T-helper 1 cell treated with Interleukin-12 subunit alpha and Interleukin-12 subunit beta and Interleukin-4 antibody, amounts not matched to agents 30 μg/mL and 1 μg/mL, for 36 hours (primary cell): ENCODE results near the gene CAV3.

ENCODE experiments used
- H3K27ac Mint-ChIP-seq: one replicate; pipeline ENCODE4 v1.8.0; 2021; ENCODE audit warnings: mild to moderate bottlenecking, mixed read lengths
- H3K27me3 Mint-ChIP-seq: one replicate; pipeline ENCODE4 v1.8.0; 2021; ENCODE audit warnings: low read depth, mixed read lengths
- H3K36me3 Mint-ChIP-seq: one replicate; pipeline ENCODE4 v1.8.0; 2021; ENCODE audit warnings: low read depth, mixed read lengths
- H3K4me1 Mint-ChIP-seq: one replicate; pipeline ENCODE4 v1.8.0; 2021; ENCODE audit warnings: low read depth, mixed read lengths
- H3K4me3 Mint-ChIP-seq: one replicate; pipeline ENCODE4 v1.8.0; 2021; ENCODE audit warnings: mild to moderate bottlenecking, moderate library complexity, mixed read lengths
- H3K9me3 Mint-ChIP-seq: one replicate; pipeline ENCODE4 v1.8.0; 2021; ENCODE audit warnings: mixed read lengths

The CAV3 gene

GRCh38 chr3:8743911-8744310 lies 10.3 kb downstream of the CAV3 start:
- H3K9me3 Mint-ChIP-seq = no peaks in the 10 kb centered on the region
- no peaks in the 10 kb centered on the region for H3K4me1 Mint-ChIP-seq
- H3K36me3 Mint-ChIP-seq = no peaks in the 10 kb centered on the region
- H3K4me3 Mint-ChIP-seq = no peak overlapping the region
- no peaks in the 10 kb centered on the region for H3K27me3 Mint-ChIP-seq
- no peak overlapping the region for H3K27ac Mint-ChIP-seq

- H3K27me3 Mint-ChIP-seq = no peaks in the 10 kb centered on the region
- no peak overlapping the region for H3K4me3 Mint-ChIP-seq
- H3K27ac Mint-ChIP-seq = no peak overlapping the region
- no peaks in the 10 kb centered on the region for H3K4me1 Mint-ChIP-seq
- H3K36me3 Mint-ChIP-seq = no peaks in the 10 kb centered on the region
- H3K9me3 Mint-ChIP-seq = no peaks in the 10 kb centered on the region
Observed at GRCh38 chr3:8745619-8746370, 12.2 kb downstream of the CAV3 start.

GRCh38 chr3:8746780-8747345 lies 13.3 kb downstream of the CAV3 start:
- no peaks in the 10 kb centered on the region for H3K4me1 Mint-ChIP-seq
- H3K27me3 Mint-ChIP-seq = no peaks in the 10 kb centered on the region
- no peaks in the 10 kb centered on the region for H3K9me3 Mint-ChIP-seq
- H3K4me3 Mint-ChIP-seq = no peak overlapping the region
- no peaks in the 10 kb centered on the region for H3K36me3 Mint-ChIP-seq
- no peak overlapping the region for H3K27ac Mint-ChIP-seq

- Mint-ChIP-seq H3K4me1 (no peaks in the 10 kb centered on the region), H3K27ac (no peak overlapping the region), H3K27me3 (no peaks in the 10 kb centered on the region), H3K4me3 (no peak overlapping the region), H3K36me3 (no peaks in the 10 kb centered on the region), H3K9me3 (no peaks in the 10 kb centered on the region)
Observed at GRCh38 chr3:8749316-8749715, 15.7 kb downstream of the CAV3 start.

GRCh38 chr3:8752832-8753231 lies 19.2 kb downstream of the CAV3 start:
- no peaks in the 10 kb centered on the region for H3K9me3 Mint-ChIP-seq
- no peaks in the 10 kb centered on the region for H3K4me1 Mint-ChIP-seq

GRCh38 chr3:8755097-8755496 lies 21.5 kb downstream of the CAV3 start:
- no peaks in the 10 kb centered on the region for H3K36me3 Mint-ChIP-seq
- H3K27me3 Mint-ChIP-seq = no peaks in the 10 kb centered on the region
- H3K4me3 Mint-ChIP-seq = no peak overlapping the region
- no peaks in the 10 kb centered on the region for H3K4me1 Mint-ChIP-seq
- H3K9me3 Mint-ChIP-seq = no peaks in the 10 kb centered on the region
- H3K27ac Mint-ChIP-seq = no peak overlapping the region

More at GRCh38 chr3:8752832-8753231, 19.2 kb downstream of the CAV3 start:
- H3K27me3 Mint-ChIP-seq = no peaks in the 10 kb centered on the region
- H3K27ac Mint-ChIP-seq = no peak overlapping the region
- H3K36me3 Mint-ChIP-seq = no peaks in the 10 kb centered on the region
- no peak overlapping the region for H3K4me3 Mint-ChIP-seq

- no peaks in the 10 kb centered on the region for H3K4me1 Mint-ChIP-seq
- no peaks in the 10 kb centered on the region for H3K9me3 Mint-ChIP-seq
- no peak overlapping the region for H3K27ac Mint-ChIP-seq
- no peak overlapping the region for H3K4me3 Mint-ChIP-seq
- H3K27me3 Mint-ChIP-seq = no peaks in the 10 kb centered on the region
- no peaks in the 10 kb centered on the region for H3K36me3 Mint-ChIP-seq
Observed at GRCh38 chr3:8755564-8756237, 22.1 kb downstream of the CAV3 start.

- Mint-ChIP-seq H3K9me3 (no peaks in the 10 kb centered on the region), H3K27me3 (no peaks in the 10 kb centered on the region), H3K27ac (no peak overlapping the region), H3K4me3 (no peak overlapping the region), H3K4me1 (no peaks in the 10 kb centered on the region), H3K36me3 (no peaks in the 10 kb centered on the region)
Observed at GRCh38 chr3:8756671-8757070, 23.1 kb downstream of the CAV3 start.

GRCh38 chr3:8757551-8758518 lies 24.2 kb downstream of the CAV3 start:
- no peaks in the 10 kb centered on the region for H3K36me3 Mint-ChIP-seq
- H3K9me3 Mint-ChIP-seq = no peaks in the 10 kb centered on the region
- H3K4me1 Mint-ChIP-seq = no peaks in the 10 kb centered on the region
- no peak overlapping the region for H3K4me3 Mint-ChIP-seq
- H3K27ac Mint-ChIP-seq = no peak overlapping the region
- H3K27me3 Mint-ChIP-seq = no peaks in the 10 kb centered on the region

- no peaks in the 10 kb centered on the region for H3K4me1 Mint-ChIP-seq
- no peaks in the 10 kb centered on the region for H3K27me3 Mint-ChIP-seq
- H3K9me3 Mint-ChIP-seq = no peaks in the 10 kb centered on the region
- no peak overlapping the region for H3K27ac Mint-ChIP-seq
- no peaks in the 10 kb centered on the region for H3K36me3 Mint-ChIP-seq
- no peak overlapping the region for H3K4me3 Mint-ChIP-seq
Observed at GRCh38 chr3:8759038-8759707, 25.6 kb downstream of the CAV3 start.

- no peak overlapping the region for H3K27ac Mint-ChIP-seq
Observed at GRCh38 chr3:8760091-8760490, 26.5 kb downstream of the CAV3 start.

GRCh38 chr3:8760506-8760905 lies 26.9 kb downstream of the CAV3 start:
- Mint-ChIP-seq H3K9me3 (no peaks in the 10 kb centered on the region), H3K4me1 (no peaks in the 10 kb centered on the region), H3K36me3 (no peaks in the 10 kb centered on the region), H3K4me3 (no peak overlapping the region), H3K27ac (no peak overlapping the region), H3K27me3 (peaks cover 4% of the 10 kb centered on the region)

More at GRCh38 chr3:8760091-8760490, 26.5 kb downstream of the CAV3 start:
- Mint-ChIP-seq H3K9me3 (no peaks in the 10 kb centered on the region), H3K4me1 (no peaks in the 10 kb centered on the region), H3K27me3 (peaks cover 3% of the 10 kb centered on the region), H3K36me3 (no peaks in the 10 kb centered on the region), H3K4me3 (no peak overlapping the region)

- no peaks in the 10 kb centered on the region for H3K4me1 Mint-ChIP-seq
- no peak overlapping the region for H3K4me3 Mint-ChIP-seq
- H3K36me3 Mint-ChIP-seq = no peaks in the 10 kb centered on the region
- no peak overlapping the region for H3K27ac Mint-ChIP-seq
- H3K9me3 Mint-ChIP-seq = no peaks in the 10 kb centered on the region
- peaks cover 13% of the 10 kb centered on the region for H3K27me3 Mint-ChIP-seq
Observed at GRCh38 chr3:8761866-8762265, 28.3 kb downstream of the CAV3 start.
